GM23338 (cell line): ENCODE measurements around the gene HTR6. TPM values are rescaled to one million over a fixed set of nuclear protein-coding genes. Genes with fewer than 3 reads are reported as not detected.

ENCODE experiments used
- ATAC-seq: fragments of 200-7000 bp; cut with Tn5 transposase; 3 replicates; pipeline ENCODE4 v1.9.1; 2020
- DNase-seq: peaks from one replicate; pipeline ENCODE4 v3.0.0-alpha.2; 2015; ENCODE audit warnings: low spot score
- H2AFZ ChIP-seq: fragments of 200-600 bp; sonication (generic); 2 replicates; pipeline ENCODE4 v1.8.0; 2016; ENCODE audit warnings: antibody characterized with exemption, mild to moderate bottlenecking, moderate library complexity
- H3F3A ChIP-seq: fragments of 200-600 bp; sonication (generic); replicated peaks from 2 replicates; pipeline ENCODE4 v1.8.0; 2017; ENCODE audit warnings: antibody characterized with exemption, mixed run types, low read depth
- H3K27ac ChIP-seq: fragments of 200-600 bp; sonication (generic); 2 replicates; pipeline ENCODE4 v1.6.1; 2016; ENCODE audit warnings: low read depth
- H3K27me3 ChIP-seq: fragments of 200-600 bp; sonication (generic); 2 replicates; pipeline ENCODE4 v1.8.0; 2016; ENCODE audit warnings: mild to moderate bottlenecking, mixed run types, moderate library complexity; ENCODE audit not compliant: insufficient read depth
- H3K36me3 ChIP-seq: fragments of 200-600 bp; sonication (generic); 2 replicates; pipeline ENCODE4 v1.8.0; 2016; ENCODE audit warnings: mild to moderate bottlenecking; ENCODE audit not compliant: insufficient read depth
- H3K4me1 ChIP-seq: fragments of 200-600 bp; sonication (generic); 2 replicates; pipeline ENCODE4 v1.8.0; 2016; ENCODE audit warnings: mild to moderate bottlenecking, moderate library complexity; ENCODE audit not compliant: insufficient read depth
- H3K4me2 ChIP-seq: fragments of 200-600 bp; sonication (generic); 2 replicates; pipeline ENCODE4 v1.7.1; 2017; ENCODE audit warnings: mixed run types
- H3K4me3 ChIP-seq: fragments of 200-600 bp; sonication (generic); 2 replicates; pipeline ENCODE4 v1.6.1; 2016; ENCODE audit warnings: mixed run types
- H3K79me2 ChIP-seq: fragments of 200-600 bp; sonication (generic); replicated peaks from 2 replicates; pipeline ENCODE4 v1.8.0; 2017; ENCODE audit warnings: mild to moderate bottlenecking; ENCODE audit not compliant: insufficient read depth
- H3K9me2 ChIP-seq: fragments of 200-600 bp; sonication (generic); 2 replicates; pipeline ENCODE4 v1.8.0; 2017; ENCODE audit not compliant: insufficient read depth
- H4K20me1 ChIP-seq: fragments of 200-600 bp; sonication (generic); replicated peaks from 2 replicates; pipeline ENCODE4 v1.8.0; 2017; ENCODE audit warnings: mild to moderate bottlenecking; ENCODE audit not compliant: insufficient read depth
- H3K27ac Mint-ChIP-seq: 2 replicates; pipeline ENCODE4 v1.8.0; 2020; ENCODE audit warnings: inconsistent platforms, mild to moderate bottlenecking, moderate library complexity, mixed read lengths
- H3K27me3 Mint-ChIP-seq: 3 replicates; pipeline ENCODE4 v1.8.0; 2022; ENCODE audit warnings: low read depth, mild to moderate bottlenecking, moderate library complexity, mixed read lengths, inconsistent platforms; ENCODE audit not compliant: insufficient read depth, poor library complexity
- H3K36me3 Mint-ChIP-seq: 3 replicates; pipeline ENCODE4 v1.8.0; 2021; ENCODE audit warnings: low read depth, mild to moderate bottlenecking, inconsistent platforms, moderate library complexity, mixed read lengths
- H3K4me1 Mint-ChIP-seq: 3 replicates; pipeline ENCODE4 v1.8.0; 2020; ENCODE audit warnings: mild to moderate bottlenecking, inconsistent platforms, mixed read lengths
- H3K4me3 Mint-ChIP-seq: 3 replicates; pipeline ENCODE4 v1.8.0; 2021; ENCODE audit warnings: moderate library complexity, mild to moderate bottlenecking, inconsistent platforms, mixed read lengths
- H3K9me3 Mint-ChIP-seq: 3 replicates; pipeline ENCODE4 v1.8.0; 2020; ENCODE audit warnings: moderate library complexity, mild to moderate bottlenecking, inconsistent platforms, mixed read lengths
- ETS1 ChIP-seq: IDR thresholded peaks from 2 replicates; pipeline ENCODE4 v1.6.1; 2016; ENCODE audit warnings: antibody characterized with exemption
- EZH2 ChIP-seq: fragments of 200-600 bp; sonication (generic); IDR thresholded peaks from one replicate; pipeline ENCODE4 v1.8.0; 2017; ENCODE audit warnings: antibody characterized with exemption, mild to moderate bottlenecking, low read depth; ENCODE audit not compliant: unreplicated experiment
- JUNB ChIP-seq: IDR thresholded peaks from one replicate; pipeline ENCODE4 v1.6.1; 2016; ENCODE audit warnings: antibody characterized with exemption; ENCODE audit not compliant: unreplicated experiment
- REST ChIP-seq: IDR thresholded peaks from one replicate; pipeline ENCODE4 v1.6.1; 2018; ENCODE audit warnings: antibody characterized with exemption; ENCODE audit not compliant: unreplicated experiment
- STAT1 ChIP-seq: IDR thresholded peaks from one replicate; pipeline ENCODE4 v1.6.1; 2016; ENCODE audit warnings: antibody characterized with exemption; ENCODE audit not compliant: unreplicated experiment
- ZNF331 ChIP-seq: fragments of 250-450 bp; sonication (Bioruptor Pico); IDR thresholded peaks from 2 replicates; pipeline ENCODE4 v1.5.0; 2020; ENCODE audit warnings: low read depth, mild to moderate bottlenecking, moderate library complexity
- ZNF462 ChIP-seq: fragments of 250-450 bp; sonication (Bioruptor Pico); IDR thresholded peaks from 2 replicates; pipeline ENCODE4 v1.5.0; 2020; ENCODE audit warnings: mild to moderate bottlenecking, moderate library complexity
- polyA plus RNA-seq: library from polyadenylated mRNA; unstranded; fragments of >200 nt; fragmentation: Nextera tagmentation; extraction: Ambion mirVana; gene quantifications from 2 replicates; pipeline ENCODE4 v1.2.1, GENCODE V29; 2016
- total RNA-seq: library from RNA; depleted of rRNA; stranded (reverse); fragments of >200 nt; shearing (Covaris generic); gene quantifications from 2 replicates; pipeline ENCODE4 v1.2.3, GENCODE V29; 2014

Gene HTR6
- total and polyA plus RNA-seq, 2 experiments from 2014 or later = 0.26 to 0.66 TPM

GRCh38 chr1:19658186-19658585 lies 6.5 kb upstream of the HTR6 start:
- DNase-seq = no peak
- Histone ChIP-seq H3F3A (peaks cover 12% of the 10 kb centered on the region), H3K9me2 (no peaks in the 10 kb centered on the region), H3K27me3 (peaks cover 11% of the 10 kb centered on the region), H3K79me2 (no peaks in the 10 kb centered on the region), H4K20me1 (no peaks in the 10 kb centered on the region), H3K36me3 (no peaks in the 10 kb centered on the region), H3K4me2 (no peak overlapping the region), H3K27ac (no peak overlapping the region), H2AFZ (no peak overlapping the region), H3K4me3 (no peak overlapping the region), H3K4me1 (0 out of 2 replicates have a peak, but pooled peaks cover 6% of the 10 kb centered on the region)
- Mint-ChIP-seq H3K27me3 (peaks cover 24% of the 10 kb centered on the region), H3K4me1 (peaks cover 26% of the 10 kb centered on the region), H3K27ac (no peak overlapping the region), H3K36me3 (no peaks in the 10 kb centered on the region; the same call in 2 of the 3 replicates), H3K4me3 (no peak overlapping the region), H3K9me3 (no peaks in the 10 kb centered on the region; the same call in 2 of the 3 replicates)
- TF ChIP-seq STAT1 (no peak), ZNF462 (CRISPR knock-in tag) (no peak), JUNB (no peak), ZNF331 (CRISPR knock-in tag) (no peak), REST (no peak), EZH2 (no peak), ETS1 (no peak)
- ATAC-seq = no peak
